Measurements from ENCODE around the gene KCNN3.

KCNN3 gene

DNA sequence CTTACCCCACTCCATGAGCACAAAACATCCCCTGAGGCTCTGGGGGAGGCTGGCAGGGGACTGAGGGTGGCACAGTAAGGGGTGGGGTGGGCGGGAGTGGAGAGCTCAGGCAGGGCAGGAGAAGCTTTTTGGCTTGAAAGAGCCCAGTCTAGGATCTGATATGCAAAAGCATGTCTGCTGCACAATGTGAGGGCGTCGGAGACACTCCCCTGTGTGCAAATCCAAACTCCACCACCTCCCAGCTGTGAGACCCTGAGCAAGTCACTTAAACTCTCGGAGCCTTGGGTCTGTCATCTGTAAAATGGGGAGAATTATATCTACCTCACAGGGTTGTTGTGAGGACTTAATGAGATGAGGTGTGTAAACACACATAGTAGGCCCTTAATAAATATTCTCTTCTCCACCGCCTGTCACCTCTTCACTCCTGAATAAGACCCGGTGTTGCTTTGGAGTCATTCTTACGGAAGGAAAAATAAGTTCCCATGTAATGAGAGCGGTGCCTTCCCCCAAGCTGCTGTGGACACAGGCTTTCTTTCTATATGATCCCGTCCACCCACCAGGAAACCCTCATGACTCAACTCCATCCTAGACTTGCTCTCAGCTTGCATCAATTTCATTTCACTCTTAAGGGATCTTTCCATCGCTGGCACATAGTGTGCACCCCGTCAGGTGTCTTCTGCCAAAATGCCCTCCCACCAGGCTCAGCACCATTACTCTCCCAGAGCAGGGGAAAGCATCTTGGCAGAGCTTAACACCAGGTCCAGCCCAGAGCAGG, 12.5 kb downstream of the KCNN3 start:
- no peaks in the 10 kb centered on the region for H3K36me3 ChIP-seq (ENCODE audit: insufficient read depth, low read length)
- no peak overlapping the region for H3K27ac ChIP-seq (ENCODE audit: low read depth, low read length)
- no peaks in the 10 kb centered on the region for H3K27me3 ChIP-seq (ENCODE audit: insufficient read depth, low read length)
- H3K4me3 ChIP-seq (ENCODE audit: low read length) = no peak overlapping the region
- H3K9ac ChIP-seq (ENCODE audit: low read depth, low read length) = no peak overlapping the region
- 93% methylated on average over 11 of the region's 11 CpGs for WGBS
- H3K9me3 ChIP-seq (ENCODE audit: insufficient read depth, low read depth, low read length) = no peaks in the 10 kb centered on the region
- peaks cover 1% of the 10 kb centered on the region; the same call in 1 of the 2 replicates for H3K4me1 ChIP-seq (ENCODE audit: insufficient read depth, low read length)

GRCh38 chr1:154857022-154857421, 13.1 kb downstream of the KCNN3 start:
- WGBS = 93% methylated on average over 6 of the region's 6 CpGs
- no peak overlapping the region for H3K9ac ChIP-seq (ENCODE audit: low read depth, low read length)
- H3K4me1 ChIP-seq (ENCODE audit: insufficient read depth, low read length) = no peaks in the 10 kb centered on the region
- no peaks in the 10 kb centered on the region for H3K9me3 ChIP-seq (ENCODE audit: insufficient read depth, low read depth, low read length)
- H3K36me3 ChIP-seq (ENCODE audit: insufficient read depth, low read length) = no peaks in the 10 kb centered on the region
- no peak overlapping the region for H3K27ac ChIP-seq (ENCODE audit: low read depth, low read length)
- no peaks in the 10 kb centered on the region for H3K27me3 ChIP-seq (ENCODE audit: insufficient read depth, low read length)
- no peak overlapping the region for H3K4me3 ChIP-seq (ENCODE audit: low read length)

- no peak overlapping the region for H3K9ac ChIP-seq (ENCODE audit: low read depth, low read length)
- H3K4me1 ChIP-seq (ENCODE audit: insufficient read depth, low read length) = no peaks in the 10 kb centered on the region
- no peak overlapping the region for H3K4me3 ChIP-seq (ENCODE audit: low read length)
- no peaks in the 10 kb centered on the region for H3K36me3 ChIP-seq (ENCODE audit: insufficient read depth, low read length)
- no peaks in the 10 kb centered on the region for H3K27me3 ChIP-seq (ENCODE audit: insufficient read depth, low read length)
- H3K9me3 ChIP-seq (ENCODE audit: insufficient read depth, low read depth, low read length) = no peaks in the 10 kb centered on the region
- WGBS = 87% methylated on average over 3 of the region's 3 CpGs
- no peak overlapping the region for H3K27ac ChIP-seq (ENCODE audit: low read depth, low read length)
Measured at GRCh38 chr1:154856544-154856943, 13.5 kb downstream of the KCNN3 start.

- 71% methylated on average over 10 of the region's 10 CpGs for WGBS
- Histone ChIP-seq H3K36me3 (ENCODE audit: insufficient read depth, low read length) (no peaks in the 10 kb centered on the region), H3K9me3 (ENCODE audit: insufficient read depth, low read depth, low read length) (no peaks in the 10 kb centered on the region), H3K4me3 (ENCODE audit: low read length) (no peak overlapping the region), H3K9ac (ENCODE audit: low read depth, low read length) (no peak overlapping the region), H3K27ac (ENCODE audit: low read depth, low read length) (no peak overlapping the region), H3K27me3 (ENCODE audit: insufficient read depth, low read length) (no peaks in the 10 kb centered on the region), H3K4me1 (ENCODE audit: insufficient read depth, low read length) (no peaks in the 10 kb centered on the region)
Measured at GRCh38 chr1:154856049-154856448, 14.0 kb downstream of the KCNN3 start.

DNA sequence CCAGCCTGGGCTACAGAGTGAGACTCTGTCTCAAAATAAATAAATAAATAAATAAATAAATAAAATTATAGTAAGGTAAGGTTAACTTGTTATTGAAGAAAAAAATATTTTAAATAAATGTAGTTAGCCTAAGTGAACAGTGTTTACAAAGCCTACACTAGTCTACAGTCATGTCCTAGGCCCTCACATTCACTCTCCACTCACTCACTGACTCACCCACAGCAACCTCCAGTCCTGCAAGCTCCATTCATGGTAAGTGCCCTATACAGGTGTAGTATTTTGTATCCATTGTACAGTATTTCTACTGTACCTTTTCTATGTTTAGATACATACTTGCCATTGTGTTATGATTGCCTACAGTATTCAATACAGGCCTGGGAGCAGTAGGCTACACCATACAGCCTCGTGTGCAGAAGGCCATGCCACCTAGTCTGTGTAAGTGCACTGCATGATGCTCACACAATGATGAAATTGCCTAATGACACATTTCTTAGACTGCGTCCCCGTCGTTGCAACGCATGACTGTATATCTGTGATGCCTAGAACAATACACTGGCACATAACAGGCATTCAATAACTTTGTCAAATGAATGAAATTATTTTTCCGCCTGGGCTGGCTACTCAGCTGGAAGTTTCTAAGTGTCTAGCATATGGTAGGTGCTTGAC, 14.8 kb downstream of the KCNN3 start:
- no peaks in the 10 kb centered on the region for H3K36me3 ChIP-seq (ENCODE audit: insufficient read depth, low read length)
- 89% methylated on average over 6 of the region's 6 CpGs for WGBS
- H3K27me3 ChIP-seq (ENCODE audit: insufficient read depth, low read length) = no peaks in the 10 kb centered on the region
- no peak overlapping the region for H3K27ac ChIP-seq (ENCODE audit: low read depth, low read length)
- H3K4me3 ChIP-seq (ENCODE audit: low read length) = no peak overlapping the region
- H3K4me1 ChIP-seq (ENCODE audit: insufficient read depth, low read length) = no peaks in the 10 kb centered on the region; the same call in 1 of the 2 replicates
- no peak overlapping the region for H3K9ac ChIP-seq (ENCODE audit: low read depth, low read length)
- no peaks in the 10 kb centered on the region for H3K9me3 ChIP-seq (ENCODE audit: insufficient read depth, low read depth, low read length)

DNA sequence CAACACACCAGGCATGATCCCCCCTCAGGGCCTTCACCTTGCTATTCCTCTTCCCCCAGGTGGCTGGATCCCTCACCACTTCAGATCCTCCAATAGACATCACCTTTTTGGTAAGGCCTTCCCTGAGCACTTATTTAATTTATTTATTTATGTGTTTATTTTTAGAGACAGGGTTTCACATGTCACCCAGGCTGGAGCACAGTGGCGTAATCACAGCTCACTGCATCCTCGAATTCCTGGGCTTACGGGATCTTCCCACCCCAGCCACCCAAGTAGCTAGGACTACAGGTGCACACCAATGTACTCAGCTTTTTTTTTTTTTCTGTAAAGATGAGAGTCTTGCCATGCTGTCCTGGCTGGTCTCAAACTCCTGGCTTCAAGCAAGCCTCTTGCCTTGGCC, 17.2 kb downstream of the KCNN3 start:
- H3K9ac ChIP-seq (ENCODE audit: low read depth, low read length) = no peak overlapping the region
- H3K4me3 ChIP-seq (ENCODE audit: low read length) = no peak overlapping the region
- no peaks in the 10 kb centered on the region for H3K27me3 ChIP-seq (ENCODE audit: insufficient read depth, low read length)
- no peaks in the 10 kb centered on the region for H3K36me3 ChIP-seq (ENCODE audit: insufficient read depth, low read length)
- 93% methylated on average over 3 of the region's 3 CpGs for WGBS
- H3K9me3 ChIP-seq (ENCODE audit: insufficient read depth, low read depth, low read length) = no peaks in the 10 kb centered on the region
- H3K27ac ChIP-seq (ENCODE audit: low read depth, low read length) = no peak overlapping the region
- peaks cover 9% of the 10 kb centered on the region for H3K4me1 ChIP-seq (ENCODE audit: insufficient read depth, low read length)

GRCh38 chr1:154851392-154852177, 18.5 kb downstream of the KCNN3 start:
- Histone ChIP-seq H3K9ac (ENCODE audit: low read depth, low read length) (no peak overlapping the region), H3K4me1 (ENCODE audit: insufficient read depth, low read length) (peaks cover 9% of the 10 kb centered on the region), H3K4me3 (ENCODE audit: low read length) (no peak overlapping the region), H3K27me3 (ENCODE audit: insufficient read depth, low read length) (no peaks in the 10 kb centered on the region), H3K27ac (ENCODE audit: low read depth, low read length) (no peak overlapping the region), H3K36me3 (ENCODE audit: insufficient read depth, low read length) (no peaks in the 10 kb centered on the region), H3K9me3 (ENCODE audit: insufficient read depth, low read depth, low read length) (no peaks in the 10 kb centered on the region)
- WGBS = 60% methylated on average over 9 of the region's 9 CpGs

- Histone ChIP-seq H3K36me3 (ENCODE audit: insufficient read depth, low read length) (no peaks in the 10 kb centered on the region), H3K27me3 (ENCODE audit: insufficient read depth, low read length) (no peaks in the 10 kb centered on the region), H3K4me3 (ENCODE audit: low read length) (no peak overlapping the region), H3K27ac (ENCODE audit: low read depth, low read length) (no peak overlapping the region), H3K9ac (ENCODE audit: low read depth, low read length) (no peak overlapping the region), H3K9me3 (ENCODE audit: insufficient read depth, low read depth, low read length) (no peaks in the 10 kb centered on the region), H3K4me1 (ENCODE audit: insufficient read depth, low read length) (peaks cover 9% of the 10 kb centered on the region)
- WGBS = 71% methylated on average over 6 of the region's 6 CpGs
Measured at GRCh38 chr1:154849645-154850131, 20.4 kb downstream of the KCNN3 start.

- Histone ChIP-seq H3K4me3 (ENCODE audit: low read length) (no peak overlapping the region), H3K27ac (ENCODE audit: low read depth, low read length) (no peak overlapping the region), H3K9me3 (ENCODE audit: insufficient read depth, low read depth, low read length) (no peaks in the 10 kb centered on the region), H3K36me3 (ENCODE audit: insufficient read depth, low read length) (no peaks in the 10 kb centered on the region), H3K4me1 (ENCODE audit: insufficient read depth, low read length) (peaks cover 9% of the 10 kb centered on the region), H3K9ac (ENCODE audit: low read depth, low read length) (no peak overlapping the region), H3K27me3 (ENCODE audit: insufficient read depth, low read length) (no peaks in the 10 kb centered on the region)
- WGBS = 89% methylated on average over 4 of the region's 4 CpGs
Measured at GRCh38 chr1:154848983-154849382, 21.1 kb downstream of the KCNN3 start.

GRCh38 chr1:154847891-154848290, 22.2 kb downstream of the KCNN3 start:
- 94% methylated on average over 13 of the region's 13 CpGs for WGBS
- Histone ChIP-seq H3K4me1 (ENCODE audit: insufficient read depth, low read length) (peaks cover 9% of the 10 kb centered on the region), H3K4me3 (ENCODE audit: low read length) (no peak overlapping the region), H3K27me3 (ENCODE audit: insufficient read depth, low read length) (no peaks in the 10 kb centered on the region), H3K9me3 (ENCODE audit: insufficient read depth, low read depth, low read length) (no peaks in the 10 kb centered on the region), H3K9ac (ENCODE audit: low read depth, low read length) (no peak overlapping the region), H3K36me3 (ENCODE audit: insufficient read depth, low read length) (no peaks in the 10 kb centered on the region), H3K27ac (ENCODE audit: low read depth, low read length) (no peak overlapping the region)

All from HUES64 (cell line).